Ramos (cell line): Measurements from ENCODE around the gene SNTG2.

Experiments
- in situ Hi-C: fragments of 300-500 bp; cut with MboI; formaldehyde crosslinking; loops from one replicate; pipeline ENCODE4 v1.14.3; 2022; ENCODE audit warnings: low sequenced_read_pairs; ENCODE audit not compliant: unreplicated experiment

The SNTG2 gene

DNA sequence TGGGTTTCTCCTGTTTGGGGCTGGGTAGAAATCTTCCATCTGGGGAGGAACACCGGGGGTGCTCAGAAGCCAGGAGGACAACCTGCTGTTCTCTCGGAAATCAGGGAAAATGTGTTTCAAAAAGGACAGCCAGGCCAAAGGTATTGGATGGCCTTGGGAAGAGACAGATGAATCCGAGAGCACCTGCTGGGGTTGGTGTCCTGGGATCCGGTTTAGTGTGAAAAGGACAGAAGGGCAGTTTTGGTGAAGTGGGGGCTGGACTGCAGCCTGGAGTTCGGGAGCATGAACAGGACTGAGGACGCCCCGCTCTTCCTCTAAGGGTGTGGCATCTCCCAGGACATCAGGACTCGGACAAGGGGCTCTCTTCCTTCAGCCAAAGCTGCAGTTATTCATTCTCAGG, 24.9 kb upstream of the SNTG2 start:
- in situ Hi-C loops: no loop called here

DNA sequence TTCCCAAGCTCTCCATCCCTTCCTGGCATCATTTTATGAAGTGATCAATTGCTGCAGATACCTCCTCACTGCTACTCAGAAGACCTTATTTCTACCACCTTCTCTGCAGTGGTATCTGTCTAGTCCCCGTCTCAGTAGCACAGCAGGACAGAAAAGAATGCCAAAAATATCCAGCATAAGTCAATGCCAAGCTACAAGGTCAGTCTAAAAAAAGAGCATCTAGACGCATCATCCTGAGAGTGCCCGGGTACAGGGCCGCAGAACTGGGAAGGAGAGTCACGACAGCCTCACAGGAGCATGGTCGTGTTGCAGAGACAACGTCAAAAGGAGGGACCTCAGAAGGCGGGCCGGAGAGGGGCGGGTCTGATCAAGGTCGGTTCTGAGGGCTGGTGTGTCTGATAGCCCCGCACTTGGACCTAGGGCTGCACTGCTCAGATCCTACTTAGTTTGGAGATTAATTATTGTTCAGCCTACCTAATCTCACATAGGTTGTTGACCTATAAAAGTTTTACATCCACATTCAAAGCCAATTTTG, 24.3 kb upstream of the SNTG2 start:
- in situ Hi-C loops: no loop called here

GRCh38 chr2:926896-927295, 23.8 kb upstream of the SNTG2 start:
- in situ Hi-C loops: no loop called here

DNA sequence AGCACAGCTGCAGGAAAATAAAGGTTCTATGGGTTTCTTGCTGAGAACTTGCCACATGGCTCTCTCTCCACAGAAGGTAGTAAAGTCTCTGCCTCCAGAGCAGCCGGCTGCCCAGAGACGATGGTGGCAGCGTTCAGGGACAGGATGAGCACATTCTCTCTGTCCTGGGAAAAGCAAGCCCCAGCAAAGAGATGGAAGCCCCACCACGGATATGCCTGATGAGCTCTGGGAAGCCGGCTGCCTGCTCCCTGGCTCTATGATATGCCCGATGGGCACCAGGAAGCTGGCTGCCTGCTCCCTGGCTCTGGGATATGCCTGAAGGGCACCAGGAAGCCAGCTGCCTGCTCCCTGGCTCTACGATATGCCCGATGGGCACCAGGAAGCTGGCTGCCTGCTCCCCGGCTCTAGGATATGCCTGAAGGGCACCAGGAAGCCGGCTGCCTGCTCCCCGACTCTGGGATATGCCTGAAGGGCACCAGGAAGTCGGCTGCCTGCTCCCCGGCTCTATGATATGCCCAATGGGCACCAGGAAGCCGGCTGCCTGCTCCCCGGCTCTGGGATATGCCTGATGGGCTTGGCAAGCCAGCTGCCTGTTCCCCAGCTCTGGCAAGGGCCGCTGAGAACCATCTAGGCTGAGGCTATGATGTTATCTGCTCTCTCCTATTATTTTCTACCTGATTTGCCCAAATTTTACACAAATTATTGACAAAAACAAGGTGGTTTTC, 21.5 kb upstream of the SNTG2 start:
- in situ Hi-C loops: no loop called here

GRCh38 chr2:929925-930324, 20.7 kb upstream of the SNTG2 start:
- in situ Hi-C loops: no loop called here

DNA sequence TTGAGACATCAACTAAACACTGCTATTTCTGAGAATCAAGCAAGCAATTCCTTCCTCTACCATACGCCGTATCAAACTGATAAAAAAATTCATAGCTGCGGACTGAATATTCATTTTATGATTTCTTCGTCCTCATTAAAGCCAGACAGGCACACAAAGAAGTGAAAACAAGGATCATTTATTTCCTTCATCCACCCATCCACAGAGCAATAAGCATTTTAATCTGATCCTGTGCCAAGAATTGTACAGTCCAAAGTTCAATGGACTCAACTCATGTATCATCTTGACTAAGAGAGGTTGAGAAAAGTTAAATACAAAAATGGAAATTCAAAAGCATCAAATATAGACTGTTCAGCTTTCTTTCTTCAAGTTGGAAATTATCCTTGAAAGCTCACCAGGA, 19.7 kb upstream of the SNTG2 start:
- in situ Hi-C loops: no loop called here

GRCh38 chr2:932320-933115, 18.1 kb upstream of the SNTG2 start:
- in situ Hi-C loops: no loop called here

DNA sequence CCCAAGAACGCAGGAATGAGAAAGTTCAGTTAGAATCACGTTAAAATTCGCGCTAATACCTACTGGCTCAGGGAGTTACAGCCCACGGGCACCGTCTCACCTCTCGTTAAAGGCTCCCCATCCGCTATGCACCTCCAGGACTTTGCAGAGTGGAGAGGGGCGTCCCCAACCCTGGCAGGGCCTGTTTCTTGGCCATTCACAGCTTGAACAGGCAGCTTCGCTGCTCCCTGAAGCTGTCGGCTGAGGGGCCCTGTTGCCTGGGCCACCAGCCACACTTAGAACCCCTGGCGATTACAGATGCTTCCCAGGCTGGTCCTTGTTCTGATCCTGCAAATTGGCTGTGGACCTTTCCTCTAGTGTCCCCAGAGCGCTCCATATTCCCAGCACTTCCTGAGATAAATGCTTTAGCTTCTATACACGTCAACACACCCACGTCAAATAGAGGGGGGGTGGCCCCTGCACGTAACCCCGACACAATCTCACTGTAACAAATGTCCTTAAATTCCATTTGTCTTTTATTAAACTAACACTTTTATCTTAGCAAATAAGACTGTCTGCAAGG, 16.8 kb upstream of the SNTG2 start:
- in situ Hi-C loops: no loop called here

- in situ Hi-C loops: no loop called here
Measured at GRCh38 chr2:937530-937929, 13.1 kb upstream of the SNTG2 start.

GRCh38 chr2:938181-939005, 12.3 kb upstream of the SNTG2 start:
- in situ Hi-C loops: no loop called here

GRCh38 chr2:939936-940601, 10.6 kb upstream of the SNTG2 start:
- in situ Hi-C loops: no loop called here

GRCh38 chr2:941871-942270, 8.8 kb upstream of the SNTG2 start:
- in situ Hi-C loops: no loop called here

DNA sequence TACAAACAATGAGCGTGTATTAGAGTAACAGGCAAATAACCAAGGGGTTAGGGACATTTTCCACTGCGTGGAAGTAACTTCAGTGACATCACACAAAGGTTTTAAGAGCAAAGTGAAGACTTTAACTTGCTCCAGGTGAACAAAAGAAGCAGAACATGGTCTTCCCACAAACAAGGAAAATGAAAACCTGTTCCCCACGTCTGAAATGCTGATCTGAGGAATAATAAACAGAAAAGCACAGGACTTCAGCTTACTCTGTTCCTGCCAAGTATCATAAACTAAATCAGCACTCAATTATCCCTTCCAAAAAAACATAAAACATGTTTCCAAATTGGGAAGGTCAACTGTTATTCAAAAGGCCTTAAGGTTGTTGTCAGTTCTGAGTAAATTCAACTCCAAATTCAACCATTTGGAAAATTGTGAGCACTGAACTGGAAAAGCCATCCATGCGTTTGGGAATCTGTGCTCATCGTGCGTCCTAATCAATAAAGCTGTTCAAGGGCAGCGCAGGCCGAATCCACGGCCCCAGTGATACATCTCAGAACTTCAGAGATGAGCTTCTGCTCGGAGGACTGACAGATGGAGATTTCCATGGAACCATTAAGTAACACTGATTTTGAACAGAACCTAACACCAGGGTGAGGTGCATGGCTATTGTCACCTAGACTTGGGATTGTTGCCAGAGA, 7.7 kb upstream of the SNTG2 start:
- in situ Hi-C loops: no loop called here

DNA sequence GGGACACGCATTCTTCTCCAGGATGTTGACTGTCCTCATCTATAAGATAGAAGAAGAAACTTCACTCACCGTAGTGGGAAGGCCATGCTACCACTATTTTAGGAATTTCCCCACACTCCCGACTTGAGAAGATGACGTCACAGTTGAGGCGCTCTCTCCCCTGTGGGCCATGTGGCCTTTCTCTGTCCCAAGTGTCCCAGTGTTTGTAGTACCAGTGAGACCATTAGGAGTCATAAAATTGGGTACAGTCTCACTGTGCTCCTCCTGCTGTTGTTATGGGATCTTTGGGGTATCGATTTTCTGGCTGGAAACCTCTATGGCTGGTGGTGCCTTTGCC, 7.2 kb upstream of the SNTG2 start:
- in situ Hi-C loops: no loop called here

DNA sequence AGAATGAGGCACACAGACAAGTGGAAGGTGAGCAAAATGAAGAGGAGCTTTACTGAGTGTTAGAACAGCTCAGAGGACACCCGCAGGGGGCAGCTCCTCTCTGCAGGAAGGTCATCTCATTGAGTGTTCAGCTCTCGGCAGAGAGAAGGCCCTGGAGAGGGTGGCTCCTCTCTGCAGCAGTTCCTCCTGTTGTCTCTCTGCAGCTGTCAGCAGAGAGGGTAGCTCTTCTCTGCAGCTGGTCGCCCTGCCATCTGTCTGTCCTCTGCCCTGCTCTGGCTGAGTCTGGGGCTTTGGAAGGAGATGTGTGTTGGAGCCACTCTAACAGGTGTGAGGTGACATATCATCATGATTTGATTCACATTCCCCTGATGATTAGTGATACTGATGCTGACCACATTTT, 6.8 kb upstream of the SNTG2 start:
- in situ Hi-C loops: no loop called here

- in situ Hi-C loops: no loop called here
Measured at GRCh38 chr2:944693-945092, 6.0 kb upstream of the SNTG2 start.

GRCh38 chr2:945104-945503, 5.5 kb upstream of the SNTG2 start:
- in situ Hi-C loops: no loop called here

- in situ Hi-C loops: no loop called here
Measured at GRCh38 chr2:946073-946948, 4.3 kb upstream of the SNTG2 start.
